K562 (cell line): ENCODE results near the gene SCNN1A. TPM values are rescaled to one million over a fixed set of nuclear protein-coding genes. Genes with fewer than 3 reads are reported as not detected.
A peak's percentile ranks its signal among the peaks of the same experiment; 100 is the strongest.

ENCODE experiments used
- ATAC-seq: fragments of 200-7000 bp; cut with Tn5 transposase; 3 replicates; pipeline ENCODE4 v1.9.1; 2020; ENCODE audit warnings: moderate library complexity
- BruUV-seq: library from RNA; stranded (reverse); fragments of 400-500 nt; replicated peaks from 2 replicates; lab custom pipeline; 2021; lab: Mats Ljungman, UMichigan
- CTCF ChIA-PET: fragments of 300-600 bp; formaldehyde crosslinking; extraction: SDS; loops from one replicate; lab custom pipeline; 2021; ENCODE audit warnings: low intra/inter-chr PET ratio; lab: Yijun Ruan, JAX
- POLR2A ChIA-PET: fragments of 300-600, 350-650 bp; sonication (Branson Sonifier 250); formaldehyde crosslinking; extraction: SDS; loops from one replicate; lab custom pipeline; 2021; ENCODE audit warnings: antibody characterized with exemption, inconsistent platforms; lab: Yijun Ruan, JAX
- DNase-seq, 4 experiments: peaks; one replicate each; pipeline versions ENCODE4 v3.0.0 to v3.0.0-alpha.2; 2011 to 2018; ENCODE audit warnings: low spot score in 3 of 4, mixed read lengths in 3 of 4; ENCODE audit errors: extremely low read depth in 1 of 4
- FAIRE-seq: peaks from 2 replicates; lab custom pipeline; 2011; peaks lifted over from hg19 to GRCh38; lab: Jason Lieb, UNC
- H2AFZ ChIP-seq: 2 replicates; pipeline ENCODE4 v1.6.0; 2011; ENCODE audit warnings: low read depth, low read length, control low read depth, inconsistent platforms
- H3K27ac ChIP-seq: fragments of 200-600 bp; 3 replicates; pipeline ENCODE4 v1.8.0; 2011; ENCODE audit warnings: low read depth, mild to moderate bottlenecking, control low read depth, inconsistent platforms, low read length, moderate library complexity, mixed read lengths; ENCODE audit errors: extremely low read depth
- H3K27me3 ChIP-seq, 2 experiments: fragments of 300-600 bp in 1 of 2; 2 replicates in 1 of 2; 3 replicates in 1 of 2; pipeline versions ENCODE4 v1.6.0 to v1.8.0; 2011; ENCODE audit warnings: inconsistent platforms in 2 of 2, low read length in 2 of 2, mild to moderate bottlenecking in 1 of 2, mixed read lengths in 1 of 2, moderate library complexity in 1 of 2; ENCODE audit not compliant: control insufficient read depth in 2 of 2, insufficient read depth in 2 of 2
- H3K36me3 ChIP-seq: fragments of 300-600 bp; 3 replicates; pipeline ENCODE4 v1.8.0; 2011; ENCODE audit warnings: mild to moderate bottlenecking, low read length, inconsistent platforms; ENCODE audit not compliant: control insufficient read depth, insufficient read depth
- H3K4me1 ChIP-seq, 2 experiments: fragments of 200-600 bp in 1 of 2; replicated peaks in 1 of 2; 2 replicates in 1 of 2; 3 replicates in 1 of 2; pipeline versions ENCODE4 v1.5.1 to v1.8.0; 2011; ENCODE audit warnings: inconsistent platforms in 2 of 2, low read length in 2 of 2, mild to moderate bottlenecking in 1 of 2, mixed read lengths in 1 of 2, moderate library complexity in 1 of 2; ENCODE audit not compliant: control insufficient read depth in 2 of 2, insufficient read depth in 2 of 2
- H3K4me2 ChIP-seq: 2 replicates; pipeline ENCODE4 v1.6.1; 2011; ENCODE audit warnings: low read length, control low read depth, inconsistent platforms, mixed read lengths; ENCODE audit not compliant: insufficient read depth
- H3K4me3 ChIP-seq: fragments of 200-600 bp; sonication (generic), shearing (Covaris generic); 2 replicates; pipeline ENCODE4 v1.5.1; 2016; ENCODE audit warnings: control low read depth, inconsistent platforms
- H3K79me2 ChIP-seq: fragments of 200-600 bp; 3 replicates; pipeline ENCODE4 v1.8.0; 2011; ENCODE audit warnings: low read length, inconsistent platforms; ENCODE audit not compliant: control insufficient read depth, insufficient read depth
- H3K9ac ChIP-seq, 2 experiments: 2 replicates each; pipeline versions ENCODE4 v1.6.0 to v1.6.1; 2011; ENCODE audit warnings: low read depth in 2 of 2, low read length in 2 of 2, control low read depth in 1 of 2, inconsistent platforms in 1 of 2, mild to moderate bottlenecking in 1 of 2, mixed read lengths in 1 of 2; ENCODE audit not compliant: insufficient read depth in 1 of 2
- H3K9me1 ChIP-seq: one replicate; pipeline ENCODE4 v1.6.0; 2011; ENCODE audit warnings: inconsistent platforms, mild to moderate bottlenecking, low read length, moderate library complexity; ENCODE audit not compliant: control insufficient read depth, insufficient read depth
- H3K9me3 ChIP-seq: replicated peaks from 2 replicates; pipeline ENCODE4 v1.5.1; 2011; ENCODE audit warnings: low read depth, low read length, inconsistent platforms; ENCODE audit not compliant: control insufficient read depth, insufficient read depth
- H4K20me1 ChIP-seq: replicated peaks from 2 replicates; pipeline ENCODE4 v1.6.1; 2011; ENCODE audit warnings: low read length, inconsistent platforms, mixed read lengths; ENCODE audit not compliant: control insufficient read depth, insufficient read depth
- BHLHE40 ChIP-seq: IDR thresholded peaks from 2 replicates; pipeline ENCODE4 v1.6.1; 2011; ENCODE audit warnings: low read length, improper control_type of control experiment
- CHD4 ChIP-seq: fragments of 200-600 bp; sonication (generic); IDR thresholded peaks from 3 replicates; pipeline ENCODE4 v1.6.1; 2012; ENCODE audit warnings: low read depth, mild to moderate bottlenecking, mixed read lengths, low read length, inconsistent platforms; ENCODE audit not compliant: insufficient read depth, insufficient replicate concordance, poor library complexity, severe bottlenecking
- E2F3 ChIP-seq: fragments of 250-450 bp; sonication (Bioruptor Pico); IDR thresholded peaks from 2 replicates; pipeline ENCODE4 v1.4.0; 2020; ENCODE audit warnings: mild to moderate bottlenecking
- ETV6 ChIP-seq, 3 experiments: fragments of 150-350 bp in 1 of 3; sonication (generic) in 1 of 3; formaldehyde crosslinking in 1 of 3; IDR thresholded peaks; 2 replicates each; pipeline versions ENCODE4 v1.6.1 to v1.8.0; 2014 to 2022; ENCODE audit warnings: borderline replicate concordance in 2 of 3, low read depth in 2 of 3, antibody characterized with exemption in 1 of 3, low read length in 1 of 3, mild to moderate bottlenecking in 1 of 3, missing genetic modification reagents in 1 of 3
- FOXA3 ChIP-seq, 2 experiments: fragments of 450-650 bp in 1 of 2; sonication (generic) in 1 of 2; formaldehyde crosslinking; IDR thresholded peaks in 1 of 2; conservative IDR thresholded peaks in 1 of 2; 2 replicates each; pipeline versions ENCODE4 v1.4.0 to v1.8.0; 2020 to 2022; ENCODE audit warnings: mild to moderate bottlenecking in 2 of 2, missing genetic modification reagents in 1 of 2
- L3MBTL2 ChIP-seq: fragments of 450-650 bp; IDR thresholded peaks from 2 replicates; pipeline ENCODE4 v1.6.1; 2016; ENCODE audit warnings: mild to moderate bottlenecking, moderate library complexity
- RAD21 ChIP-seq, 2 experiments: fragments of 250-450 bp in 1 of 2; fragments of 450-650 bp in 1 of 2; sonication (Bioruptor Pico) in 1 of 2; formaldehyde crosslinking in 1 of 2; IDR thresholded peaks in 1 of 2; conservative IDR thresholded peaks in 1 of 2; 2 replicates each; pipeline versions ENCODE4 v1.4.0 to v1.8.0; 2020 to 2022; ENCODE audit warnings: mild to moderate bottlenecking in 2 of 2, moderate library complexity in 1 of 2
- RUNX1 ChIP-seq: sonication (generic); IDR thresholded peaks from 2 replicates; pipeline ENCODE4 v1.6.1; 2016; ENCODE audit warnings: antibody characterized with exemption, low read depth
- TEAD1 ChIP-seq, 2 experiments: fragments of 450-650 bp in 1 of 2; sonication (generic) in 1 of 2; formaldehyde crosslinking; IDR thresholded peaks; 2 replicates each; pipeline versions ENCODE4 v1.4.0 to v1.8.0; 2020 to 2022; ENCODE audit warnings: mild to moderate bottlenecking in 2 of 2, missing genetic modification reagents in 1 of 2
- TEAD2 ChIP-seq: fragments of 450-650 bp; IDR thresholded peaks from 2 replicates; pipeline ENCODE4 v1.6.1; 2016; ENCODE audit warnings: missing genetic modification characterization, control low read depth, missing compliant biosample characterization
- TEAD4 ChIP-seq, 2 experiments: sonication (generic) in 1 of 2; formaldehyde crosslinking in 1 of 2; IDR thresholded peaks; 2 replicates each; pipeline versions ENCODE4 v1.6.1 to v1.8.0; 2012 to 2022; ENCODE audit warnings: borderline replicate concordance in 1 of 2, inconsistent platforms in 1 of 2, low read length in 1 of 2, mild to moderate bottlenecking in 1 of 2, missing genetic modification reagents in 1 of 2
- ZFX ChIP-seq: sonication (generic); formaldehyde crosslinking; IDR thresholded peaks from 2 replicates; pipeline ENCODE4 v1.8.0; 2022; ENCODE audit warnings: mild to moderate bottlenecking, missing genetic modification reagents, moderate library complexity
- ZKSCAN3 ChIP-seq: fragments of 250-450 bp; sonication (Bioruptor Pico); IDR thresholded peaks from 2 replicates; pipeline ENCODE4 v1.4.0; 2020
- ZNF197 ChIP-seq: fragments of 200-800 bp; sonication (Bioruptor generic); IDR thresholded peaks from 2 replicates; pipeline ENCODE4 v1.6.1; 2016; ENCODE audit warnings: low read depth, missing genetic modification characterization, missing compliant biosample characterization
- ZNF324 ChIP-seq: fragments of 250-450 bp; sonication (Bioruptor Pico); IDR thresholded peaks from 2 replicates; pipeline ENCODE4 v1.4.0; 2020; ENCODE audit warnings: mild to moderate bottlenecking
- WGBS: fragments of 100-300 bp; shearing (Covaris generic); methylation state at CpG from one replicate; pipeline ENCODE4 v1.1.6; 2016; ENCODE audit warnings: low coverage, mixed read lengths; ENCODE audit not compliant: insufficient coverage; ENCODE audit errors: missing lambda C conversion rate; 5-methylcytosine and 5-hydroxymethylcytosine counted together
- in situ Hi-C: fragments of 300-500 bp; cut with MboI; formaldehyde crosslinking; loops from 4 replicates; pipeline ENCODE4 v1.15.0; 2018; ENCODE audit warnings: inconsistent platforms, mixed read lengths
- intact Hi-C: fragments of 100-400 bp; cut with micrococcal nuclease; formaldehyde crosslinking; loops from 2 replicates; pipeline ENCODE4 v1.14.2; 2022
- polyA plus RNA-seq, 8 experiments: library from polyadenylated mRNA; depleted of rRNA in 4 of 8; stranded (reverse) in 5 of 8; unstranded in 3 of 8; fragments of >200 nt; fragmentation: Nextera tagmentation in 2 of 8; fragmentation: Illumina TruSeq in 1 of 8; extraction: Ambion mirVana in 2 of 8; extraction: Trizol in 1 of 8; gene quantifications; 2 replicates each; pipeline versions ENCODE4 v1.2.1 to v1.2.3, GENCODE V29; 2011 to 2014; ENCODE audit warnings: inconsistent platforms in 1 of 8, missing spikeins in 1 of 8
- total RNA-seq, 7 experiments: library from RNA; depleted of rRNA in 6 of 7; stranded (reverse); fragments of >200 nt in 6 of 7; fragmentation: Illumina TruSeq in 2 of 7; extraction: Trizol in 2 of 7; gene quantifications; 2 replicates each; pipeline versions ENCODE4 v1.2.1 to v1.2.3, GENCODE V29; 2011 to 2021; ENCODE audit warnings: low replicate concordance in 1 of 7
- TF ChIP-seq, protein P1 (sequence below): fragments of 150-350 bp; conservative IDR thresholded peaks from 2 replicates; pipeline ENCODE4 v1.6.1; 2014; ENCODE audit warnings: low read length
- TF ChIP-seq, protein P2 (sequence below): sonication (generic); formaldehyde crosslinking; IDR thresholded peaks from 2 replicates; pipeline ENCODE4 v1.9.0; 2022; ENCODE audit warnings: mild to moderate bottlenecking, missing genetic modification reagents

SCNN1A gene
- total and polyA plus RNA-seq, 9 of the 15 experiments (the other 6 are each of a cell fraction or from before 2014, with no cell fraction given) = 0.15 to 0.49 (median 0.32) TPM; not detected in 5

DNA sequence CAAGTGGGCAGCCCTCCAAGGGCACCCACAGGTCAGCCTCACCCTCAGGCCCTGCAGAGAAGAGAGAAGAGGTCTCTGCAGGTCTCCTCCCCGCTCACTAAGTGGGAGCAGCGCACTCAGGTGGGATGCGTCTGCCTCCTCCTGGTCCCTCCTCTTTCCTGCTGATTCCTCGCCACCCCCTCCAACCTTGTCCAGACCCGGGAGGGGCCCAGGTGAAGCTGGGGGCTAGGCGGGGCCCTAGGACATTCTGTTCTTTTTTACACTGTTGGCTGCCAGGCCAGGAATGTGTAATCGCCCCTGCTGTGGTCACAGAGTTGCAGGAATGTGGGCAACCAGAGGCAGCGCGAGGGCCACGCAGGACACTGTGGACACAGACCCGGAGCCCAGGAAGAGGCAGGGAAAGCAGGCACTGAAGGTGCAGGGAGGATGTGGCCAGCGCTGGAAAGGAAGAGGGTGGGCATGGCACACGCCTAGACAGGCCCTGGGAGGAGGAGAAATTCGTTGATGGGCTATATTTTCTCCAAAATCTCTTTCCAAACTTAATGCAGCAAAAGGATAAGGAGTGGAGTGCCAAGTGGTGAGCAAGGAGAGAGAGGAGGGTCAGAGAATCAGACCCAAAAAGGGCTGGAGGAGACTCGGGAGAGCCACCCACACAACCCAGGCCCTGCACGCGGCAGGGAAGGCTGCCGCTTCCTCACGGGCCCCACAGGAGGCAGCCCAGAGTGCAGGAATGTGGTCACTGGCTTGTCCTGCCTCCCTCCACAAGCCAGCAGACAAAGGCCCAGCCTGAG lies 911 bp upstream of the SCNN1A start:
- H3K79me2 ChIP-seq = no peaks in the 10 kb centered on the region
- DNase-seq (peak; percentile 39 to 58 (median 42)), ATAC-seq (peak; percentile 91), FAIRE-seq (peak; percentile 77)
- in situ Hi-C loops = no loop called here
- H3K9me3 ChIP-seq = no peaks in the 10 kb centered on the region
- H3K36me3 ChIP-seq = no peaks in the 10 kb centered on the region
- H4K20me1 ChIP-seq = no peaks in the 10 kb centered on the region
- POLR2A ChIA-PET = no interaction called here
- H3K27ac ChIP-seq = no peak overlapping the region
- CTCF ChIA-PET = interaction anchor here (0.6 kb wide), 1 partner anchor 41 kb away, joined by 3 read pairs; no protein-coding TSS in a partner anchor
- intact Hi-C loops = no loop called here
- no peaks in the 10 kb centered on the region for H3K27me3 ChIP-seq
- peak overlapping the region; percentile 46 for H2AFZ ChIP-seq
- H3K4me2 ChIP-seq = no peak overlapping the region
- H3K9ac ChIP-seq = peak overlapping the region in 1 of 2 experiments; percentile 75; a peak in 2 of 4 replicates
- peaks cover 18 to 32% of the 10 kb centered on the region in 2 experiments; a peak in 4 of 5 replicates for H3K4me1 ChIP-seq
- H3K4me3 ChIP-seq = no peak overlapping the region
- BruUV-seq = no TSS peak
- 38% methylated on average over 9 of the region's 19 CpGs for WGBS
- no peaks in the 10 kb centered on the region for H3K9me1 ChIP-seq
- no peak for TF ChIP-seq ZKSCAN3 (CRISPR knock-in tag)
- no peak for TF ChIP-seq CHD4
- peak in 1 of 2 experiments; percentile 94; a peak in 1 of 4 replicates for TF ChIP-seq TEAD1 (CRISPR knock-in tag; IDR thresholded peaks at IDR 0.05)
- TF ChIP-seq TEAD4 (IDR thresholded peaks at IDR 0.05; ENCODE audit: low read length) = peak; percentile 28; the same call in 1 of the 2 replicates
- peak; percentile 89 for TF ChIP-seq TEAD4 (CRISPR knock-in tag; IDR thresholded peaks at IDR 0.05; ENCODE audit: borderline replicate concordance)
- TF ChIP-seq RUNX1 = no peak
- TF ChIP-seq ZNF197 (CRISPR knock-in tag) = no peak
- peak; percentile 35; the same call in 1 of the 2 replicates for TF ChIP-seq ZFX (CRISPR knock-in tag)
- TF ChIP-seq, protein P1, sequence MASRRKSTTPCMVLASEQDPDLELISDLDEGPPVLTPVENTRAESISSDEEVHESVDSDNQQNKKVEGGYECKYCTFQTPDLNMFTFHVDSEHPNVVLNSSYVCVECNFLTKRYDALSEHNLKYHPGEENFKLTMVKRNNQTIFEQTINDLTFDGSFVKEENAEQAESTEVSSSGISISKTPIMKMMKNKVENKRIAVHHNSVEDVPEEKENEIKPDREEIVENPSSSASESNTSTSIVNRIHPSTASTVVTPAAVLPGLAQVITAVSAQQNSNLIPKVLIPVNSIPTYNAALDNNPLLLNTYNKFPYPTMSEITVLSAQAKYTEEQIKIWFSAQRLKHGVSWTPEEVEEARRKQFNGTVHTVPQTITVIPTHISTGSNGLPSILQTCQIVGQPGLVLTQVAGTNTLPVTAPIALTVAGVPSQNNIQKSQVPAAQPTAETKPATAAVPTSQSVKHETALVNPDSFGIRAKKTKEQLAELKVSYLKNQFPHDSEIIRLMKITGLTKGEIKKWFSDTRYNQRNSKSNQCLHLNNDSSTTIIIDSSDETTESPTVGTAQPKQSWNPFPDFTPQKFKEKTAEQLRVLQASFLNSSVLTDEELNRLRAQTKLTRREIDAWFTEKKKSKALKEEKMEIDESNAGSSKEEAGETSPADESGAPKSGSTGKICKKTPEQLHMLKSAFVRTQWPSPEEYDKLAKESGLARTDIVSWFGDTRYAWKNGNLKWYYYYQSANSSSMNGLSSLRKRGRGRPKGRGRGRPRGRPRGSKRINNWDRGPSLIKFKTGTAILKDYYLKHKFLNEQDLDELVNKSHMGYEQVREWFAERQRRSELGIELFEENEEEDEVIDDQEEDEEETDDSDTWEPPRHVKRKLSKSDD = no peak
- TF ChIP-seq BHLHE40 = peak; percentile 52; the same call in 1 of the 2 replicates
- TF ChIP-seq L3MBTL2 = peak; percentile 80
- no peak for TF ChIP-seq E2F3 (CRISPR knock-in tag)
- TF ChIP-seq FOXA3 (CRISPR knock-in tag; conservative IDR thresholded peaks at IDR 0.05 in 1 of 2, IDR thresholded peaks at IDR 0.05 in 1 of 2) = peak in 1 of 2 experiments; percentile 55; a peak in 1 of 4 replicates
- TF ChIP-seq, protein P2, sequence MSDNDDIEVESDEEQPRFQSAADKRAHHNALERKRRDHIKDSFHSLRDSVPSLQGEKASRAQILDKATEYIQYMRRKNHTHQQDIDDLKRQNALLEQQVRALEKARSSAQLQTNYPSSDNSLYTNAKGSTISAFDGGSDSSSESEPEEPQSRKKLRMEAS (CRISPR knock-in tag) = peak; percentile 97
- TF ChIP-seq RAD21 (CRISPR knock-in tag; conservative IDR thresholded peaks at IDR 0.05 in 1 of 2, IDR thresholded peaks at IDR 0.05 in 1 of 2) = 0 out of 4 replicates have a peak, but pooled peaks of 1 of the 2 experiments have one; percentile 22
- no peak for TF ChIP-seq ZNF324
- no peak for TF ChIP-seq ETV6 (IDR thresholded peaks at IDR 0.05; ENCODE audit: borderline replicate concordance in 1 of 2, low read depth in 2 of 2, low read length in 1 of 2)
- no peak for TF ChIP-seq ETV6 (CRISPR knock-in tag; IDR thresholded peaks at IDR 0.05; ENCODE audit: borderline replicate concordance)
- TF ChIP-seq TEAD2 (tag) = peak; percentile 47; the same call in 1 of the 2 replicates
